GM21367 (cell line): ENCODE data around the gene CHPF2.

Source experiments
- ATAC-seq: cut with Tn5 transposase; IDR thresholded peaks from one replicate; pipeline ENCODE4 v1.9.1; 2021; ENCODE audit not compliant: unreplicated experiment

The CHPF2 gene

DNA sequence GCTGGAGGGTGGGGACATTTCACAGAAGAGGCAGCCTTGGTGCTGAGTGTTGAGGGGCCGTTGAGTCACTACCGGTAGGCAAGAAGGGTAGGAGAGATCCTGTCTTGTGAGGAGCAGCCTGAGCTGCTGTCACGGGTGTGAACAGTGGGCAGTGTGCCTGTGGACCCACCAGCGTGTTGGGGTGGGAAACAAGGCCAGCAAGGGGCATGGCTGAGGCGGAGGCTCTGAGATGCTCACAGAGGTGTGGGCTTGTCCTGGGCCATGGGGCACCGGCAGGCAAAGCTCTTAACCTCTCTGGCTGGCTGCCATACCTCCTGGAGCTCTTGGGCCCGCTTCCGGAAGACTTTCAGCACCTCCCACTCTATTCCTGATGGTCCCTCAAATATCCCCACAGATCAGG is 49.8 kb downstream of the CHPF2 start:
- no peak for ATAC-seq

GRCh38 chr7:151283302-151283701 is 51.0 kb downstream of the CHPF2 start:
- no peak for ATAC-seq

DNA sequence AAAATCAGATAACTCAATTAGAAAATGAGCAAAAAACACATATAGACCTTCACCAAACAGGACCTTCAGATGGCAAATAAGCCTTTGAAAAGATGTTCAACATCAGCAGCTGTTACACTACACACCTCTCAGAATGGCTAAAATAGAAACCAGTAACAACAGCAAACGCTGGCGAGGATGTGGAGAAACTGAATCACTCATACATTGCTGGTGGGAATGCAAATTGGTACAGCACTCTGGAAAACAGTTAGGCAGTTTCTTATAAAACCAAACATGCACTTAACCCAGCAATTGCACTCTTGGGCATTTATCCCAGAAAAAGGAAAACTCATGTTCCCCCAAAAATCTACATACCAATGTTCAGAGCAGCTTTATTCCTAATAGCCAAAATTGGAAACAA is 53.9 kb downstream of the CHPF2 start:
- no peak for ATAC-seq
